GM21515 (cell line): ENCODE measurements around the gene CYB561D2.

Experiments used
- ATAC-seq: cut with Tn5 transposase; IDR thresholded peaks from one replicate; pipeline ENCODE4 v1.9.1; 2021; ENCODE audit not compliant: unreplicated experiment

Gene CYB561D2

GRCh38 chr3:50358911-50359759, 8.5 kb downstream of the CYB561D2 start, which contains the start of gene TMEM115:
Gene TMEM115 (minus strand): TSS chr3:50359521. CDS start chr3:50359063, 458 bp downstream.
- peak; percentile 98 for ATAC-seq

GRCh38 chr3:50359760-50360110, 9.1 kb downstream of the CYB561D2 start:
- peak; percentile 14 for ATAC-seq

- peak; percentile 6 for ATAC-seq
Measured at GRCh38 chr3:50364573-50365079, 14.0 kb downstream of the CYB561D2 start.

GRCh38 chr3:50365080-50365841, 14.6 kb downstream of the CYB561D2 start:
- peak; percentile 89 for ATAC-seq

- no peak for ATAC-seq
Measured at GRCh38 chr3:50365842-50366220, 15.2 kb downstream of the CYB561D2 start.

- no peak for ATAC-seq
Measured at GRCh38 chr3:50369012-50369670, 18.5 kb downstream of the CYB561D2 start.

GRCh38 chr3:50370594-50370993, 19.9 kb downstream of the CYB561D2 start:
- no peak for ATAC-seq

- ATAC-seq = no peak
Measured at GRCh38 chr3:50371133-50371685, 20.5 kb downstream of the CYB561D2 start.

- no peak for ATAC-seq
Measured at GRCh38 chr3:50372349-50372748, 21.7 kb downstream of the CYB561D2 start.

- ATAC-seq = no peak
Measured at GRCh38 chr3:50373146-50374051, 22.7 kb downstream of the CYB561D2 start.

- ATAC-seq = no peak
Measured at GRCh38 chr3:50374363-50375257, 23.9 kb downstream of the CYB561D2 start.

- ATAC-seq = no peak
Measured at GRCh38 chr3:50375258-50375931, 24.7 kb downstream of the CYB561D2 start.

GRCh38 chr3:50378024-50378423, 27.4 kb downstream of the CYB561D2 start:
- ATAC-seq = no peak

GRCh38 chr3:50378757-50379156, 28.1 kb downstream of the CYB561D2 start:
- no peak for ATAC-seq

GRCh38 chr3:50380405-50381085, 29.9 kb downstream of the CYB561D2 start:
- no peak for ATAC-seq

- ATAC-seq = no peak
Measured at GRCh38 chr3:50381383-50381782, 30.7 kb downstream of the CYB561D2 start.

- ATAC-seq = no peak
Measured at GRCh38 chr3:50382722-50383121, 32.1 kb downstream of the CYB561D2 start.

- ATAC-seq = no peak
Measured at GRCh38 chr3:50383750-50384149, 33.1 kb downstream of the CYB561D2 start.
